Retinal pigment epithelial cell (primary cell): ENCODE measurements around the gene ABI3.

ENCODE experiments used
- DNase-seq: peaks from one replicate; pipeline ENCODE4 v3.0.0-alpha.2; 2010; ENCODE audit warnings: low read depth
- H3K4me3 ChIP-seq: 2 replicates; pipeline ENCODE4 v1.5.1; 2011; ENCODE audit warnings: mild to moderate bottlenecking, low read length, control low read depth, moderate library complexity
- TF ChIP-seq, protein P1 (sequence below): conservative IDR thresholded peaks from 2 replicates; pipeline ENCODE4 v1.5.1; 2011; ENCODE audit warnings: low read depth, low read length, control low read depth, inconsistent platforms

ABI3 gene

DNA sequence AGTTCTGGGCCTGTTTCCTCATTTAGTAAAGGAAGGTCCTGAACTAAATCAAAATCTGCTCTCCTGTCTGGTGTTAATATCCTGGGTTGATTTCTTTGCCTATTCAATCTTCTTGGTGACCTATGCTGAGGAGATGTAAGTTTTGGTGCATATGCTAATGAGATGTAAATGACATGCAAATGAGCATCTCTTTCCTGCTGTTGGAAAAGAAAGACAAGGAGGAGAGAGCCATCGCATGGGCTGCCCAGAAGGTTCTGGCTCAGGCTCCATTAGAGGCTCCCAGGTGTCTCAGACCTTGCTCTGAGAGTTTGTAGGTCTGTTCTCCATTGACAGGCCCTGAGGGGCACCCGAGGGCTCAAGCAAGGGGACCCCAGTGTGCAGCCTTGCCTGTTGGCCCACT, 3.3 kb downstream of the ABI3 start:
- TF ChIP-seq, protein P1, sequence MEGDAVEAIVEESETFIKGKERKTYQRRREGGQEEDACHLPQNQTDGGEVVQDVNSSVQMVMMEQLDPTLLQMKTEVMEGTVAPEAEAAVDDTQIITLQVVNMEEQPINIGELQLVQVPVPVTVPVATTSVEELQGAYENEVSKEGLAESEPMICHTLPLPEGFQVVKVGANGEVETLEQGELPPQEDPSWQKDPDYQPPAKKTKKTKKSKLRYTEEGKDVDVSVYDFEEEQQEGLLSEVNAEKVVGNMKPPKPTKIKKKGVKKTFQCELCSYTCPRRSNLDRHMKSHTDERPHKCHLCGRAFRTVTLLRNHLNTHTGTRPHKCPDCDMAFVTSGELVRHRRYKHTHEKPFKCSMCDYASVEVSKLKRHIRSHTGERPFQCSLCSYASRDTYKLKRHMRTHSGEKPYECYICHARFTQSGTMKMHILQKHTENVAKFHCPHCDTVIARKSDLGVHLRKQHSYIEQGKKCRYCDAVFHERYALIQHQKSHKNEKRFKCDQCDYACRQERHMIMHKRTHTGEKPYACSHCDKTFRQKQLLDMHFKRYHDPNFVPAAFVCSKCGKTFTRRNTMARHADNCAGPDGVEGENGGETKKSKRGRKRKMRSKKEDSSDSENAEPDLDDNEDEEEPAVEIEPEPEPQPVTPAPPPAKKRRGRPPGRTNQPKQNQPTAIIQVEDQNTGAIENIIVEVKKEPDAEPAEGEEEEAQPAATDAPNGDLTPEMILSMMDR: no peak
- no peak for DNase-seq
- H3K4me3 ChIP-seq: no peak overlapping the region

GRCh38 chr17:49214676-49215360, 4.3 kb downstream of the ABI3 start:
- H3K4me3 ChIP-seq: no peak overlapping the region
- peak; percentile 85 for DNase-seq
- TF ChIP-seq, protein P1: no peak

DNA sequence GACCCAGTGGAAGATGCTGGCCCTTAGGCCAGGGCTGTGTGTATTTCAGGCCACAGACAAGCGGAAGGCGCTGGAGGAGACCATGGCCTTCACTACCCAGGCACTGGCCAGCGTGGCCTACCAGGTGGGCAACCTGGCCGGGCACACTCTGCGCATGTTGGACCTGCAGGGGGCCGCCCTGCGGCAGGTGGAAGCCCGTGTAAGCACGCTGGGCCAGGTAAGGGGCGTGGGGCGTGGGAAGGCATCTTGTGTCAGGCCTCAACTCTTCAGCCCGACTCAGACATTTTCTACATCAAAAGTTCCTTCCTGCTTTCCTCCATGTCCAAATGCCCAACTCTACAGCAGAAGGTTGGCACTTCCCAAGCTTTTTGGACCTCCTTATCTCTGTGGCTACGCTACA, 6.0 kb downstream of the ABI3 start:
- no peak overlapping the region for H3K4me3 ChIP-seq
- DNase-seq: no peak
- TF ChIP-seq, protein P1: no peak

DNA sequence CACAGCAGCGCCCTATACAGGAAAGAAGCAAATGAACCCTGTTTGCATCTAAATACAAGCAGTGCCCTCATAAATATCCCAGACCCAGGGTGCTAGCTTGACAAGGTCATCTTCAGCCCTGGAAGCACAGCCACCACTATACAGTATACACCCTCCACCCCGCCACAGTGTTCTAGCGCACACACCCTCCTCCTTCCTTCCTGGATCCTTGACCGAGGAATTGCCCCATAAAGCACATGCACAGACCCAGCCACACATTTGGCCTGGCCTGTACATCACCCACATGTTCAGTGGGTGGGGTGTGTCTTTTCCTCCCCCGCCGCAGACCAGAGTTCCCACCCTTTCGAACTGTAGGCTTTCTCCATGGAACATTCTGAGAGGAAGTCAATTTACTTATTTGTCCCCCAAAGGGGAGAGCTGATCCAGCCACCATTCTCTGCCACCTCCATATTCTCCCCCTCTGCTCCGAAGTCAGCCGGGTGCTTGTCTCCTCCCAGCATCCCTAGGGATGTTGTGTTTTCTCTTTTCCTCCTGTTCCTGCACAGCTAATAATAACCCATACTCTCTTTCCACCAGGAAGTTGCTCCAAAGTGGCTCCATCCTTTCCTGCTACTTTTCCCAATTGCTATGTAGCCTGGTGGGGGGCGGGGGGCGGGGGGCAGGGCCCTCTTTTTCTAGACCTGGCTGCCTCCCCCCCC, 6.6 kb downstream of the ABI3 start:
- H3K4me3 ChIP-seq: no peak overlapping the region
- TF ChIP-seq, protein P1: no peak
- DNase-seq: no peak

DNA sequence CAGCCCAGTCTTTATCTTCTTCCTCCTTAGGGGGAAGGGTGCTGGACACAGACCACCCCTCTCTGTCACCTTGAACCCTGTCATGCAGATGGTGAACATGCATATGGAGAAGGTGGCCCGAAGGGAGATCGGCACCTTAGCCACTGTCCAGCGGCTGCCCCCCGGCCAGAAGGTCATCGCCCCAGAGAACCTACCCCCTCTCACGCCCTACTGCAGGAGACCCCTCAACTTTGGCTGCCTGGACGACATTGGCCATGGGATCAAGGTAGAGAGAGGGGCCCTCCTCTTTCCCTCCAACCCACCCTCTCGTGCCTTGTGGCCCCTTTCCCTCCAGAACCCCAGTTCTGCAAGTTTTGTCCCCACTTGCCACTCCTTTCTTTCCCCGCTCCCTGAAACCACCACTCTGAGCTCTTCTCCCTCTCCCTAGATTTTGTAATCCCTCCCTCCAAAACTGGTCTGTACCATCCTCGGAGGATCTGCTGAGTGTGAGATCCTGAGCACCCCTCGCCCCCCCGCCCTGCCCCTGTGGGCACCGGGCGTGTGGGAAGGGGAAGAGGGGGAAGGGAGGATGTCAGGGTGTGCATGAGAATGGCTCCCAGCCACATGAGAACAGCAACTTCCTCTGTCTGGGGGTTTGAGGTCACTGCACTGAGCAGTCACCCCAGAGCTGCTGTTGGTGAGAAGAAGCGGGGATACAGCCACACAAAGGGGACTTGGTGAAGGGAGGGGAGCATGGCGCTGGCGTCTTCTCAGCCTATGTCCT, 7.3 kb downstream of the ABI3 start:
- no peak overlapping the region for H3K4me3 ChIP-seq
- DNase-seq: no peak
- TF ChIP-seq, protein P1: no peak

- TF ChIP-seq, protein P1: peak; percentile 46
- H3K4me3 ChIP-seq: no peak overlapping the region
- no peak for DNase-seq
Observed at GRCh38 chr17:49218941-49219913, 8.7 kb downstream of the ABI3 start.
